C4-2B (cell line): ENCODE results near the gene DNAH8.

Experiments used
- CTCF ChIP-seq: fragments of 450-650 bp; conservative IDR thresholded peaks from 2 replicates; pipeline ENCODE4 v1.5.1; 2017; ENCODE audit warnings: mild to moderate bottlenecking
- ZFX ChIP-seq: fragments of 450-650 bp; IDR thresholded peaks from 2 replicates; pipeline ENCODE4 v1.6.1; 2017

- TF ChIP-seq CTCF (no peak), ZFX (no peak)
Measured at GRCh38 chr6:38796006-38796405, 80.9 kb downstream of the DNAH8 start.
